Suprapubic skin (tissue), 4 donors: Measurements from ENCODE around the gene ACOT4. TPM values are rescaled to one million over a fixed set of nuclear protein-coding genes. Genes with fewer than 3 reads are reported as not detected.
"Not testable (repeated sequence)": the region's sequence is repeated elsewhere in the genome, so short reads cannot be mapped to it uniquely, and the experiment has no call there.

Experiments used
- DNase-seq, 2 donors: peaks; one replicate each; pipeline ENCODE4 v3.0.0-alpha.2; 2019; ENCODE audit warnings: low spot score in 2 of 2
- H3K27ac ChIP-seq: fragments of 200-600 bp; sonication (generic); one replicate; pipeline ENCODE4 v1.5.1; 2019
- H3K27me3 ChIP-seq: fragments of 200-600 bp; sonication (generic); one replicate; pipeline ENCODE4 v1.5.1; 2019
- H3K36me3 ChIP-seq: fragments of 200-600 bp; sonication (generic); one replicate; pipeline ENCODE4 v1.5.1; 2019
- H3K4me1 ChIP-seq: fragments of 200-600 bp; sonication (generic); one replicate; pipeline ENCODE4 v1.5.1; 2019
- H3K4me3 ChIP-seq: fragments of 200-600 bp; sonication (generic); one replicate; pipeline ENCODE4 v1.5.1; 2019; ENCODE audit warnings: mild to moderate bottlenecking
- H3K9me3 ChIP-seq: fragments of 200-600 bp; sonication (generic); one replicate; pipeline ENCODE4 v1.5.1; 2019
- EP300 ChIP-seq: sonication (generic); formaldehyde crosslinking; IDR thresholded peaks from one replicate; pipeline ENCODE4 v1.6.1; 2017; ENCODE audit warnings: antibody characterized with exemption
- POLR2A ChIP-seq, 2 donors: fragments of 450-650 bp; IDR thresholded peaks; one replicate each; pipeline ENCODE4 v1.6.1; 2017; ENCODE audit warnings: antibody characterized with exemption in 2 of 2, mild to moderate bottlenecking in 2 of 2, moderate library complexity in 2 of 2
- POLR2AphosphoS5 ChIP-seq, 3 donors: sonication (generic); formaldehyde crosslinking; IDR thresholded peaks; one replicate each; pipeline ENCODE4 v1.6.1; 2017; ENCODE audit warnings: antibody characterized with exemption in 3 of 3
- WGBS: methylation state at CpG from one replicate; pipeline ENCODE4 v1.1.5; 2018; 5-methylcytosine and 5-hydroxymethylcytosine counted together
- total RNA-seq, 4 donors: library from RNA; depleted of rRNA; stranded (reverse); fragments of >200 nt; gene quantifications; one replicate each; pipeline ENCODE4 v1.1.0, GENCODE V29; 2016
- TF ChIP-seq, protein P1 (sequence below), 2 donors: fragments of 200-600 bp in 1 of 2; fragments of 450-650 bp in 1 of 2; sonication (generic) in 1 of 2; IDR thresholded peaks; one replicate each; pipeline ENCODE4 v1.5.1; 2016 to 2019; ENCODE audit warnings: antibody characterized with exemption in 2 of 2, mild to moderate bottlenecking in 1 of 2, moderate library complexity in 1 of 2

ACOT4 gene
- total RNA-seq, 4 donors from 2014 or later, result 0.72 to 2.4 (median 1.7) TPM

- Histone ChIP-seq H3K9me3 (no peaks in the 10 kb centered on the region), H3K36me3 (no peaks in the 10 kb centered on the region), H3K4me3 (no peak overlapping the region), H3K4me1 (no peaks in the 10 kb centered on the region), H3K27me3 (no peaks in the 10 kb centered on the region), H3K27ac (no peak overlapping the region)
- DNase-seq, result no peak
- WGBS, result 64% methylated on average over 3 of the region's 3 CpGs
- TF ChIP-seq POLR2AphosphoS5 (IDR thresholded peaks at IDR 0.05), result no peak
- TF ChIP-seq, protein P1, sequence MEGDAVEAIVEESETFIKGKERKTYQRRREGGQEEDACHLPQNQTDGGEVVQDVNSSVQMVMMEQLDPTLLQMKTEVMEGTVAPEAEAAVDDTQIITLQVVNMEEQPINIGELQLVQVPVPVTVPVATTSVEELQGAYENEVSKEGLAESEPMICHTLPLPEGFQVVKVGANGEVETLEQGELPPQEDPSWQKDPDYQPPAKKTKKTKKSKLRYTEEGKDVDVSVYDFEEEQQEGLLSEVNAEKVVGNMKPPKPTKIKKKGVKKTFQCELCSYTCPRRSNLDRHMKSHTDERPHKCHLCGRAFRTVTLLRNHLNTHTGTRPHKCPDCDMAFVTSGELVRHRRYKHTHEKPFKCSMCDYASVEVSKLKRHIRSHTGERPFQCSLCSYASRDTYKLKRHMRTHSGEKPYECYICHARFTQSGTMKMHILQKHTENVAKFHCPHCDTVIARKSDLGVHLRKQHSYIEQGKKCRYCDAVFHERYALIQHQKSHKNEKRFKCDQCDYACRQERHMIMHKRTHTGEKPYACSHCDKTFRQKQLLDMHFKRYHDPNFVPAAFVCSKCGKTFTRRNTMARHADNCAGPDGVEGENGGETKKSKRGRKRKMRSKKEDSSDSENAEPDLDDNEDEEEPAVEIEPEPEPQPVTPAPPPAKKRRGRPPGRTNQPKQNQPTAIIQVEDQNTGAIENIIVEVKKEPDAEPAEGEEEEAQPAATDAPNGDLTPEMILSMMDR (IDR thresholded peaks at IDR 0.05), result no peak
- TF ChIP-seq EP300, result no peak
- TF ChIP-seq POLR2A (IDR thresholded peaks at IDR 0.05), result no peak
Measured at GRCh38 chr14:73576391-73576790, 15.3 kb upstream of the ACOT4 start.

- not testable (repeated sequence) for H3K36me3 ChIP-seq, H3K9me3 ChIP-seq, H3K27ac ChIP-seq, H3K4me3 ChIP-seq, H3K27me3 ChIP-seq, DNase-seq, H3K4me1 ChIP-seq
- 83% methylated on average over 2 of the region's 2 CpGs for WGBS
Measured at GRCh38 chr14:73577214-73577613, 14.5 kb upstream of the ACOT4 start.

- WGBS, result 90% methylated on average over 10 of the region's 11 CpGs
- not testable (repeated sequence) for H3K4me1 ChIP-seq, H3K27ac ChIP-seq, DNase-seq, H3K4me3 ChIP-seq, H3K9me3 ChIP-seq, H3K27me3 ChIP-seq, H3K36me3 ChIP-seq
Measured at GRCh38 chr14:73582102-73582979, 9.3 kb upstream of the ACOT4 start.

GRCh38 chr14:73588695-73589094, 3.0 kb upstream of the ACOT4 start:
- TF ChIP-seq POLR2AphosphoS5 (IDR thresholded peaks at IDR 0.05), result no peak
- TF ChIP-seq EP300, result no peak
- no peak for TF ChIP-seq POLR2A (IDR thresholded peaks at IDR 0.05)
- TF ChIP-seq, protein P1 (IDR thresholded peaks at IDR 0.05), result no peak
- DNase-seq, result no peak
- WGBS, result 91% methylated on average over 1 of the region's 1 CpG
- no peaks in the 10 kb centered on the region for H3K36me3 ChIP-seq
- H3K9me3 ChIP-seq, result no peaks in the 10 kb centered on the region
- no peak overlapping the region for H3K4me3 ChIP-seq
- no peaks in the 10 kb centered on the region for H3K27me3 ChIP-seq
- no peaks in the 10 kb centered on the region for H3K4me1 ChIP-seq
- H3K27ac ChIP-seq, result no peak overlapping the region

GRCh38 chr14:73589116-73589515, 2.6 kb upstream of the ACOT4 start:
- no peaks in the 10 kb centered on the region for H3K27me3 ChIP-seq
- WGBS, result 83% methylated on average over 4 of the region's 4 CpGs
- H3K9me3 ChIP-seq, result no peaks in the 10 kb centered on the region
- no peak for TF ChIP-seq POLR2A (IDR thresholded peaks at IDR 0.05)
- TF ChIP-seq, protein P1 (IDR thresholded peaks at IDR 0.05), result no peak
- no peak for TF ChIP-seq EP300
- no peak for TF ChIP-seq POLR2AphosphoS5 (IDR thresholded peaks at IDR 0.05)
- H3K36me3 ChIP-seq, result no peaks in the 10 kb centered on the region
- no peak for DNase-seq
- H3K4me1 ChIP-seq, result no peaks in the 10 kb centered on the region
- H3K4me3 ChIP-seq, result no peak overlapping the region
- no peak overlapping the region for H3K27ac ChIP-seq

- DNase-seq, H3K9me3 ChIP-seq, H3K4me3 ChIP-seq, H3K36me3 ChIP-seq, H3K27me3 ChIP-seq, H3K4me1 ChIP-seq, H3K27ac ChIP-seq: not testable (repeated sequence)
- WGBS, result 96% methylated on average over 5 of the region's 32 CpGs
Measured at GRCh38 chr14:73590673-73591004, 1.0 kb upstream of the ACOT4 start.

DNA sequence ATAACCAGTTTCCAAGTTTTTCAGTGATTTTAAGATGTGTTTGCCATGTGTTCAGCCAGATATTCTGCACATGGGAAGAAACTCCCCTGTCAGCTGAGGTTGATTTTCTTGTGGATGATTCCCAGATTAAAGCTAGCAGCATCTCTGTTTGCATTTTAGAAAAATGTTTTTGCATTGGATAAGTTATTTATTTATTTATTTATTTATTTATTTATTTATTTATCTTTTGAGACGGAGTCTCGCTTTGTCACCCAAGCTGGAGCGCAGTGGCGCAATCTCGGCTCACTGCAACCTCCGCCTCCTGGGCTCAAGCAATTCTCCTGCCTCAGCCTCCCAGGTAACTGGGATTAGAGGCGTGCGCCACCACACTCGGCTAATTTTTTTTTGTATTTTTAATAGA, 2.8 kb downstream of the ACOT4 start:
- H3K4me1 ChIP-seq, result no peaks in the 10 kb centered on the region
- DNase-seq, result no peak
- 87% methylated on average over 9 of the region's 9 CpGs for WGBS
- no peak overlapping the region for H3K4me3 ChIP-seq
- H3K9me3 ChIP-seq, result no peaks in the 10 kb centered on the region
- H3K27me3 ChIP-seq, result no peaks in the 10 kb centered on the region
- TF ChIP-seq EP300, result no peak
- no peak for TF ChIP-seq POLR2AphosphoS5 (IDR thresholded peaks at IDR 0.05)
- TF ChIP-seq, protein P1 (IDR thresholded peaks at IDR 0.05), result no peak
- no peak for TF ChIP-seq POLR2A (IDR thresholded peaks at IDR 0.05)
- no peak overlapping the region for H3K27ac ChIP-seq
- H3K36me3 ChIP-seq, result no peaks in the 10 kb centered on the region
